ENCODE results near the gene ACSL6. TPM values are rescaled to one million over a fixed set of nuclear protein-coding genes. Genes with fewer than 3 reads are reported as not detected.
A peak's percentile ranks its signal among the peaks of the same experiment; 100 is the strongest.

ACSL6 gene
- total RNA-seq, 2 donors from 2014 or later, result 0.23 to 7.9 TPM

GRCh38 chr5:132055441-132055807, 44.0 kb upstream of the ACSL6 start:
- DNase-seq (ENCODE audit: low spot score), result no peak
- no peaks in the 10 kb centered on the region for H3K4me1 ChIP-seq (replicated peaks)
- no peak overlapping the region for H3K27ac ChIP-seq
- intact Hi-C loops (cut with DNase I), result no loop called here
- TF ChIP-seq, protein P1, sequence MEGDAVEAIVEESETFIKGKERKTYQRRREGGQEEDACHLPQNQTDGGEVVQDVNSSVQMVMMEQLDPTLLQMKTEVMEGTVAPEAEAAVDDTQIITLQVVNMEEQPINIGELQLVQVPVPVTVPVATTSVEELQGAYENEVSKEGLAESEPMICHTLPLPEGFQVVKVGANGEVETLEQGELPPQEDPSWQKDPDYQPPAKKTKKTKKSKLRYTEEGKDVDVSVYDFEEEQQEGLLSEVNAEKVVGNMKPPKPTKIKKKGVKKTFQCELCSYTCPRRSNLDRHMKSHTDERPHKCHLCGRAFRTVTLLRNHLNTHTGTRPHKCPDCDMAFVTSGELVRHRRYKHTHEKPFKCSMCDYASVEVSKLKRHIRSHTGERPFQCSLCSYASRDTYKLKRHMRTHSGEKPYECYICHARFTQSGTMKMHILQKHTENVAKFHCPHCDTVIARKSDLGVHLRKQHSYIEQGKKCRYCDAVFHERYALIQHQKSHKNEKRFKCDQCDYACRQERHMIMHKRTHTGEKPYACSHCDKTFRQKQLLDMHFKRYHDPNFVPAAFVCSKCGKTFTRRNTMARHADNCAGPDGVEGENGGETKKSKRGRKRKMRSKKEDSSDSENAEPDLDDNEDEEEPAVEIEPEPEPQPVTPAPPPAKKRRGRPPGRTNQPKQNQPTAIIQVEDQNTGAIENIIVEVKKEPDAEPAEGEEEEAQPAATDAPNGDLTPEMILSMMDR (IDR thresholded peaks at IDR 0.05), result no peak
- TF ChIP-seq POLR2A (IDR thresholded peaks at IDR 0.05) (no peak), POLR2AphosphoS5 (IDR thresholded peaks at IDR 0.05) (no peak)
- H3K27me3 ChIP-seq (replicated peaks; ENCODE audit: insufficient read depth), result no peaks in the 10 kb centered on the region
- H3K4me3 ChIP-seq, result no peak overlapping the region
- H3K36me3 ChIP-seq, result no peaks in the 10 kb centered on the region
- WGBS, result 96% methylated on average over 1 of the region's 1 CpG
- H3K9me3 ChIP-seq, result no peaks in the 10 kb centered on the region

DNA sequence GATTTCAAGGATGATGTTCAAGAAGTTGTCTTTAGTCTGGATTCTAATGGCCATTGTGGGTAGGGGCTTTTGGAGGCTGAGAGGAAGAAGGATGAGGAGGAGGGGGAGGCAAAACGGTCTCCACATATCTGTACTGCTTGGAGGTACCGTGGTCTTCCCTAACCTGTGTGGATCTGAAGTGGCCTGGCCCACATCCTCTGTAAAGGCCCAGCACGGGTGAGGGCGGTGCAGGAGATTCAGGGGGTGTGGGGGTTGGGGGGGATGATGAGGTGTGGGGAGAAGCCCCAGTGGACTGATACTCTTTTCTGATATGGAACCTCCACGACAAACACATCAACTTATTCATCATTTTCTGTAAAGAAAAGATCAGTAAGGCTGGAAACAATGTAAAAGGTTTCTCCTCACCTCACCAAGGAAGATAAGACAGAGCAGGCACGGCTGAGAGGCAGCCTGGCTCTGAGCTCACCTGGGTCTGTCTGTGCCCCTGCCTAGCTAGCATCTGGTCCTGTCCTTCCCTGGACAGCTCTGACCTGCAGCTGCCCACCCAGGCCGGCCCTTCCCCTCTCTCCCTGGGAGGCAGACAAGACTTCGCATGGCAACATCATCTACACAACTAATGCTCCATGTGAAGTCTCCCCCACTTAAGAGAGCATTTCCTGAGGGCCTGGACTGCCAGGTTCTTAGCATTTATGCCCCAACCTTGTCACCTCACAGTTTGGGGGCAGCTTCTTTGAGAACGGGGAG, 43.4 kb upstream of the ACSL6 start:
- no peaks in the 10 kb centered on the region for H3K4me1 ChIP-seq (replicated peaks)
- intact Hi-C loops (cut with DNase I), result no loop called here
- no peak overlapping the region for H3K4me3 ChIP-seq
- TF ChIP-seq POLR2A (IDR thresholded peaks at IDR 0.05) (no peak), POLR2AphosphoS5 (IDR thresholded peaks at IDR 0.05) (no peak)
- TF ChIP-seq, protein P1 (IDR thresholded peaks at IDR 0.05), result no peak
- no peaks in the 10 kb centered on the region for H3K36me3 ChIP-seq
- no peak for DNase-seq (ENCODE audit: low spot score)
- 83% methylated on average over 9 of the region's 9 CpGs for WGBS
- H3K27me3 ChIP-seq (replicated peaks; ENCODE audit: insufficient read depth), result no peaks in the 10 kb centered on the region
- no peak overlapping the region for H3K27ac ChIP-seq
- H3K9me3 ChIP-seq, result no peaks in the 10 kb centered on the region

DNA sequence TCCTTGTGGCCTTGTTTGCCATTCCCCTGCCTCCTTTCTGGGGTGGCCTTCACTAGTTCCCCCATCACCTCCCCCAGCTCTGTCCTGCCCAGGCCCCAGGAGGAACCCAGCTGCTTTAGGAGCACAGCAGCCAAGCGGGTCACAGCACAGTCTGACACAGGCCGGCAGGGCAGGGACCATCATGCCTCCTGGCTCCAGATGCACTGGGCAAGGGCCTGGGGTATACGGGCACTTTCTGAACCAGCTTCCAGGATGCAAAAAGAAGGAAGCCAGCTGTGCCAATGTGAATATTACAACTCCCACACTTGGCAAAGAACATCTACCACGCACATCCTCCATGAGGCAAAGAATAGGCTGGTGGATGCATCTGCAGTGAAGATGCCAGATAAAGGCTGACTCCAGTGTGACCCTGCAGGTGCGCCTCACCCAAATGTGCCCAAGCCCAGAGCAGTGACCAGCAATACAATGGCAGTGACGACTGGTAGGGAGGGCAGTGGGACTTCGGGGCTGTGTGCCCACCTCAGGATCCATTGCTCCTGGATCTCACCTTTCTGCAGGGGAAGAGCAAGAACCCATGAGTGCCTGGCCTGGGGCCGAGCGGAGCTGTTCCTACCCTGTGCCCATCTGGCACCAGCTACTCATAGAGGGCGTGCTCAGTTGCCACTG, 42.7 kb upstream of the ACSL6 start:
- H3K9me3 ChIP-seq, result no peaks in the 10 kb centered on the region
- DNase-seq (ENCODE audit: low spot score), result peak; percentile 3
- intact Hi-C loops (cut with DNase I), result no loop called here
- TF ChIP-seq POLR2AphosphoS5 (IDR thresholded peaks at IDR 0.05), result no peak
- no peak for TF ChIP-seq POLR2A (IDR thresholded peaks at IDR 0.05)
- TF ChIP-seq, protein P1 (IDR thresholded peaks at IDR 0.05), result no peak
- no peaks in the 10 kb centered on the region for H3K27me3 ChIP-seq (replicated peaks; ENCODE audit: insufficient read depth)
- no peaks in the 10 kb centered on the region for H3K36me3 ChIP-seq
- no peak overlapping the region for H3K27ac ChIP-seq
- no peak overlapping the region for H3K4me3 ChIP-seq
- no peaks in the 10 kb centered on the region for H3K4me1 ChIP-seq (replicated peaks)
- 92% methylated on average over 9 of the region's 10 CpGs for WGBS

GRCh38 chr5:132053483-132053882, 42.0 kb upstream of the ACSL6 start:
- H3K27me3 ChIP-seq (replicated peaks; ENCODE audit: insufficient read depth), result no peaks in the 10 kb centered on the region
- no peak overlapping the region for H3K4me3 ChIP-seq
- intact Hi-C loops (cut with DNase I), result no loop called here
- no peak overlapping the region for H3K27ac ChIP-seq
- no peaks in the 10 kb centered on the region for H3K9me3 ChIP-seq
- H3K36me3 ChIP-seq, result no peaks in the 10 kb centered on the region
- no peaks in the 10 kb centered on the region for H3K4me1 ChIP-seq (replicated peaks)
- DNase-seq (ENCODE audit: low spot score), result peak; percentile 1
- TF ChIP-seq POLR2AphosphoS5 (IDR thresholded peaks at IDR 0.05) (no peak), POLR2A (IDR thresholded peaks at IDR 0.05) (no peak)
- TF ChIP-seq, protein P1 (IDR thresholded peaks at IDR 0.05), result no peak
- WGBS, result 86% methylated on average over 4 of the region's 4 CpGs

DNA sequence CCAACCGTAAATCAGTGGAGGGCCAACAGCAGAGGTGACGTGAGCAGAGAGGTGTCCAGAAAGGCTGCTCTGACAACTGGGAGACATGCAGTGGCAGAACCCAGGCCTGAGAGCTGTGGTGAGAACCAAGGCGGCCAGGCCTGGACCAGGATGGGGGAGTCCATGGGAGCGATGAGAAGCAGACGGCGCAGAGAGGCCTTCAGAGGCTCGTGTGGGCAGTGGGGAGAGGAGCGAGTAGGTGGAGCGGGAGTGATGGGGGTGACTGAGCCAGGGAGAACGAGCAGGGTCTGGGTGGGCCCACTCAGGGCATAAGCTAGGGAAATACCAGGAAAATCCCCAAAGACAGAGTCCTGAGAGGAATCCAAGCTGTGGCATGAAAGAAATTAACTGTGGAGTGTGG, 41.1 kb upstream of the ACSL6 start:
- DNase-seq (ENCODE audit: low spot score), result peak; percentile 2
- no peaks in the 10 kb centered on the region for H3K36me3 ChIP-seq
- WGBS, result 60% methylated on average over 10 of the region's 10 CpGs
- H3K4me1 ChIP-seq (replicated peaks), result no peaks in the 10 kb centered on the region
- no peak overlapping the region for H3K27ac ChIP-seq
- intact Hi-C loops (cut with DNase I), result no loop called here
- no peaks in the 10 kb centered on the region for H3K9me3 ChIP-seq
- TF ChIP-seq POLR2AphosphoS5 (IDR thresholded peaks at IDR 0.05) (no peak), POLR2A (IDR thresholded peaks at IDR 0.05) (no peak)
- TF ChIP-seq, protein P1 (IDR thresholded peaks at IDR 0.05), result no peak
- no peaks in the 10 kb centered on the region for H3K27me3 ChIP-seq (replicated peaks; ENCODE audit: insufficient read depth)
- H3K4me3 ChIP-seq, result no peak overlapping the region
